ENCODE results near the gene PIK3R1. TPM values are rescaled to one million over a fixed set of nuclear protein-coding genes. Genes with fewer than 3 reads are reported as not detected.

The PIK3R1 gene
- total and polyA plus RNA-seq, 2 of the 4 experiments (the other 2 are of a cell fraction) = 2.4 to 9.3 TPM

DNA sequence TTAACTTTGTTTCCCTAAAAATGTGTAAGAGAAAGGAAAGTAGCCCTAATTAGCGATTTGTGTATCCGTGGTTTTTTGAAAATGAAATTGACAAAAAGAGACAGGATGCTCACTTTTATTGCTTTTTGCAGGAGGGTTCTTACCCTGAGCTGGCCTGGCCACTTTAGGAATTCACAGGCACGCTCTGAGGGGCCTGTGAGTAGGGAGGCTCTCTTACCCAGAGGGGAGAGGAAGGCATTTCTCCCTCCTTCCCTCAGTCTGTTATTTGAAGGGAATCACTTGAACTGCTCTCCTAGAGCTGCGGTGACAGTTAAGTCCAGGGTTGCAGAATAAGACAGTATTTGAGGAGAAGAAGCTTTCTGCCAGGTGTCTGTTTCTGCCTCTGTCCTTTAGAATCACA is 16.7 kb downstream of the PIK3R1 start:
- H3K14ac ChIP-seq (replicated peaks; ENCODE audit: low read depth, low read length) = no peak overlapping the region
- no CpG with 5 or more reads among the region's 4 CpGs for WGBS, 2 experiments (ENCODE audit: extremely low coverage in 2 of 2, insufficient read length in 1 of 2)
- POLR2A ChIA-PET (ENCODE audit: unreplicated experiment) = no interaction called here

More for the DNA sequence above, 16.7 kb downstream of the PIK3R1 start:
- no peak for TF ChIP-seq MAZ (IDR thresholded peaks at IDR 0.05; ENCODE audit: borderline replicate concordance, low read depth, low read length)
- no peak for TF ChIP-seq MXI1 (IDR thresholded peaks at IDR 0.05; ENCODE audit: borderline replicate concordance, low read depth, low read length)
- TF ChIP-seq CEBPB (IDR thresholded peaks at IDR 0.05; ENCODE audit: low read depth, low read length) = no peak
- TF ChIP-seq RAD21 (IDR thresholded peaks at IDR 0.05; ENCODE audit: low read length) = no peak
- no peak for TF ChIP-seq USF2 (IDR thresholded peaks at IDR 0.05; ENCODE audit: low read depth, low read length)
- no peak for TF ChIP-seq CTCF (conservative IDR thresholded peaks at IDR 0.05; ENCODE audit: low read depth, low read length)
- no peak for TF ChIP-seq BHLHE40 (IDR thresholded peaks at IDR 0.05; ENCODE audit: low read depth, low read length)
- TF ChIP-seq SMC3 (IDR thresholded peaks at IDR 0.05; ENCODE audit: low read depth, low read length) = no peak
- TF ChIP-seq, protein P1, sequence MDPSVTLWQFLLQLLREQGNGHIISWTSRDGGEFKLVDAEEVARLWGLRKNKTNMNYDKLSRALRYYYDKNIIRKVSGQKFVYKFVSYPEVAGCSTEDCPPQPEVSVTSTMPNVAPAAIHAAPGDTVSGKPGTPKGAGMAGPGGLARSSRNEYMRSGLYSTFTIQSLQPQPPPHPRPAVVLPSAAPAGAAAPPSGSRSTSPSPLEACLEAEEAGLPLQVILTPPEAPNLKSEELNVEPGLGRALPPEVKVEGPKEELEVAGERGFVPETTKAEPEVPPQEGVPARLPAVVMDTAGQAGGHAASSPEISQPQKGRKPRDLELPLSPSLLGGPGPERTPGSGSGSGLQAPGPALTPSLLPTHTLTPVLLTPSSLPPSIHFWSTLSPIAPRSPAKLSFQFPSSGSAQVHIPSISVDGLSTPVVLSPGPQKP (IDR thresholded peaks at IDR 0.05; ENCODE audit: borderline replicate concordance, low read depth, low read length) = no peak
- no peak for TF ChIP-seq FOS (IDR thresholded peaks at IDR 0.05; ENCODE audit: low read depth, low read length)
- no peak for TF ChIP-seq RFX5 (IDR thresholded peaks at IDR 0.05; ENCODE audit: low read depth, low read length)
- TF ChIP-seq CHD1 (IDR thresholded peaks at IDR 0.05; ENCODE audit: low read depth, low read length) = no peak
- TF ChIP-seq MAFK (IDR thresholded peaks at IDR 0.05; ENCODE audit: low read depth, low read length) = no peak
- TF ChIP-seq POLR2A (IDR thresholded peaks at IDR 0.05; ENCODE audit: low read depth, low read length) = no peak
- TF ChIP-seq RCOR1 (IDR thresholded peaks at IDR 0.05; ENCODE audit: insufficient replicate concordance, low read length) = no peak
- TF ChIP-seq NFE2L2 (IDR thresholded peaks at IDR 0.05; ENCODE audit: low read depth, low read length) = no peak
- Histone ChIP-seq H3K4ac (ENCODE audit: low read depth, low read length) (no peak overlapping the region), H2AFZ (replicated peaks; ENCODE audit: low read length, poor library complexity) (no peak overlapping the region), H2BK15ac (ENCODE audit: low read depth, low read length) (no peak overlapping the region), H3K4me1 (ENCODE audit: control insufficient read depth, insufficient read depth, low read length) (no peaks in the 10 kb centered on the region), H3K36me3 (ENCODE audit: control insufficient read depth, insufficient read depth, low read length) (peaks cover 6% of the 10 kb centered on the region; the same call in 1 of the 2 replicates), H2AK5ac (ENCODE audit: low read depth, low read length) (no peak overlapping the region), H3K9me1 (ENCODE audit: insufficient read depth, low read length) (peaks cover 2% of the 10 kb centered on the region; the same call in 1 of the 2 replicates), H4K8ac (ENCODE audit: low read depth in 2 of 2, low read length in 2 of 2) (no peak overlapping the region), H3K27me3 (ENCODE audit: control insufficient read depth, insufficient read depth, low read length) (no peaks in the 10 kb centered on the region), H3K4me2 (ENCODE audit: low read depth, low read length) (no peak overlapping the region), H2BK120ac (ENCODE audit: low read depth, low read length) (no peak overlapping the region), H3K56ac (ENCODE audit: extremely low read depth, insufficient read depth, low read length) (no peak overlapping the region), H3K18ac (ENCODE audit: low read depth, low read length) (no peak overlapping the region), H3K79me1 (ENCODE audit: low read depth in 1 of 2, low read length in 2 of 2) (peaks cover 24 to 35% of the 10 kb centered on the region in 2 experiments), H4K20me1 (ENCODE audit: insufficient read depth, low read length) (peaks cover 5% of the 10 kb centered on the region; the same call in 1 of the 2 replicates), H4K91ac (ENCODE audit: insufficient read depth, low read depth, low read length) (no peak overlapping the region), H2BK20ac (ENCODE audit: low read depth, low read length) (no peak overlapping the region), H2BK5ac (ENCODE audit: low read depth, low read length, poor library complexity, severe bottlenecking) (no peak overlapping the region), H3K27ac (ENCODE audit: insufficient read depth, low read length) (no peak overlapping the region), H4K5ac (ENCODE audit: low read depth, low read length) (no peak overlapping the region), H3K23ac (ENCODE audit: low read depth, low read length) (no peak overlapping the region), H2AK9ac (replicated peaks; ENCODE audit: low read depth, low read length, poor library complexity) (no peak overlapping the region), H3K4me3 (ENCODE audit: insufficient read depth, low read depth, low read length) (no peak overlapping the region), H3K9me3 (ENCODE audit: control insufficient read depth, insufficient read depth, low read length) (no peaks in the 10 kb centered on the region), H3K9ac (ENCODE audit: low read depth, low read length) (no peak overlapping the region; the same call in 1 of the 2 replicates)
- DNase-seq (no peak), ATAC-seq (ENCODE audit: low read depth) (no peak)
- in situ Hi-C loops (cut with MboI; ENCODE audit: low sequenced_read_pairs) (no loop called here), intact Hi-C loops (cut with micrococcal nuclease) (loop anchor here (10.0 kb wide), 1 partner anchor 387 kb away; no protein-coding TSS in a partner anchor), dilution Hi-C loops (cut with HindIII; ENCODE audit: low sequenced_read_pairs, unreplicated experiment) (no loop called here)
- CTCF ChIA-PET = interaction anchor here (0.9 kb wide), 1 partner anchor 21 kb away, joined by 3 read pairs; no protein-coding TSS in a partner anchor
- no TSS peak for BruUV-seq (replicated peaks)
